H1 (cell line): Measurements from ENCODE around the gene CTNND2. TPM values are rescaled to one million over a fixed set of nuclear protein-coding genes. Genes with fewer than 3 reads are reported as not detected.

Experiments used
- CTCF ChIA-PET: fragments of 300-600 bp; sonication (Branson Sonifier 250); formaldehyde crosslinking; loops from one replicate; lab custom pipeline; 2021; ENCODE audit not compliant: partially characterized antibody; lab: Charles Lee
- POLR2A ChIA-PET: fragments of 300-600 bp; sonication (Branson Sonifier 250); formaldehyde crosslinking; loops from one replicate; lab custom pipeline; 2021; ENCODE audit warnings: inconsistent platforms; ENCODE audit not compliant: partially characterized antibody; lab: Charles Lee
- DNase-seq, 2 experiments: peaks; one replicate each; pipeline versions ENCODE4 v3.0.0 to v3.0.0-alpha.2; 2010 to 2022; ENCODE audit warnings: low spot score in 2 of 2, low read depth in 1 of 2, mixed read lengths in 1 of 2
- FAIRE-seq: peaks from 2 replicates; lab custom pipeline; 2011; peaks lifted over from hg19 to GRCh38; lab: Jason Lieb, UNC
- H2AFZ ChIP-seq: 2 replicates; pipeline ENCODE4 v1.8.1; 2012; ENCODE audit warnings: low read length, inconsistent platforms
- H2AK5ac ChIP-seq: 2 replicates; pipeline ENCODE4 v1.6.1; 2013; ENCODE audit warnings: low read depth, low read length
- H2BK120ac ChIP-seq: replicated peaks from 2 replicates; pipeline ENCODE3; 2013; ENCODE audit warnings: low read depth, low read length, inconsistent platforms
- H2BK12ac ChIP-seq: 2 replicates; pipeline ENCODE4 v1.6.1; 2013; ENCODE audit warnings: low read depth, low read length
- H2BK15ac ChIP-seq: 2 replicates; pipeline ENCODE4 v1.6.1; 2013; ENCODE audit warnings: low read length
- H2BK20ac ChIP-seq: 2 replicates; pipeline ENCODE4 v1.6.1; 2013; ENCODE audit warnings: low read length
- H2BK5ac ChIP-seq: 2 replicates; pipeline ENCODE4 v1.6.1; 2013; ENCODE audit warnings: low read depth, low read length
- H3K14ac ChIP-seq: 2 replicates; pipeline ENCODE4 v1.6.1; 2013; ENCODE audit warnings: inconsistent platforms; ENCODE audit not compliant: insufficient read length
- H3K18ac ChIP-seq: 2 replicates; pipeline ENCODE4 v1.6.1; 2013; ENCODE audit warnings: low read length; ENCODE audit errors: extremely low read depth
- H3K23ac ChIP-seq: 2 replicates; pipeline ENCODE4 v1.6.1; 2013; ENCODE audit warnings: inconsistent platforms; ENCODE audit not compliant: insufficient read length
- H3K23me2 ChIP-seq: 2 replicates; pipeline ENCODE4 v1.6.1; 2013; ENCODE audit warnings: low read depth, low read length
- H3K27ac ChIP-seq: 2 replicates; pipeline ENCODE4 v1.6.1; 2011; ENCODE audit warnings: low read depth, low read length, inconsistent platforms
- H3K27me3 ChIP-seq, 4 experiments: replicated peaks in 1 of 4; 1 replicate in 1 of 4; 2 replicates in 3 of 4; pipeline versions ENCODE4 v1.6.1 to v1.8.1; 2011 to 2013; ENCODE audit warnings: low read length in 3 of 4, mild to moderate bottlenecking in 3 of 4, inconsistent platforms in 2 of 4, mixed read lengths in 2 of 4, moderate library complexity in 1 of 4; ENCODE audit not compliant: control insufficient read depth in 3 of 4, insufficient read depth in 3 of 4; ENCODE audit errors: extremely low read depth in 1 of 4
- H3K36me3 ChIP-seq, 4 experiments: 2 replicates each; pipeline versions ENCODE4 v1.6.1 to v1.8.1; 2011 to 2013; ENCODE audit warnings: mild to moderate bottlenecking in 4 of 4, low read length in 3 of 4, moderate library complexity in 2 of 4, control low read depth in 1 of 4, inconsistent platforms in 1 of 4; ENCODE audit not compliant: insufficient read depth in 4 of 4, control insufficient read depth in 2 of 4
- H3K4ac ChIP-seq: replicated peaks from 2 replicates; pipeline ENCODE3; 2013; ENCODE audit warnings: low read length, low read depth, mixed read lengths, inconsistent platforms; ENCODE audit not compliant: insufficient read length
- H3K4me1 ChIP-seq, 4 experiments: replicated peaks in 1 of 4; 1 replicate in 1 of 4; 2 replicates in 3 of 4; pipeline versions ENCODE4 v1.6.1 to v1.8.1; 2011 to 2013; ENCODE audit warnings: low read length in 3 of 4, inconsistent platforms in 2 of 4, mixed read lengths in 1 of 4; ENCODE audit not compliant: insufficient read depth in 4 of 4, control insufficient read depth in 3 of 4
- H3K4me2 ChIP-seq, 2 experiments: 2 replicates each; pipeline versions ENCODE4 v1.6.1 to v1.8.1; 2011 to 2013; ENCODE audit warnings: low read depth in 2 of 2, low read length in 2 of 2, control low read depth in 1 of 2, inconsistent platforms in 1 of 2, mild to moderate bottlenecking in 1 of 2; ENCODE audit not compliant: insufficient read depth in 1 of 2
- H3K4me3 ChIP-seq, 4 experiments: fragments of 200-600, 300-600 bp in 1 of 4; sonication (generic), shearing (Covaris generic), sonication (Bioruptor Twin) in 1 of 4; 2 replicates each; pipeline versions ENCODE4 v1.5.1 to v1.8.1; 2011 to 2016; ENCODE audit warnings: low read length in 4 of 4, low read depth in 3 of 4, control low read depth in 2 of 4, inconsistent platforms in 2 of 4, mild to moderate bottlenecking in 2 of 4, mixed read lengths in 1 of 4, moderate library complexity in 1 of 4; ENCODE audit not compliant: insufficient read depth in 2 of 4; ENCODE audit errors: extremely low read depth in 1 of 4
- H3K56ac ChIP-seq: replicated peaks from 2 replicates; pipeline ENCODE3; 2013; ENCODE audit warnings: low read depth, mild to moderate bottlenecking, mixed read lengths, low read length, inconsistent platforms; ENCODE audit not compliant: insufficient read length
- H3K79me1 ChIP-seq: 2 replicates; pipeline ENCODE4 v1.6.1; 2013; ENCODE audit warnings: low read depth, low read length, control low read depth
- H3K79me2 ChIP-seq, 2 experiments: 2 replicates each; pipeline versions ENCODE4 v1.6.1 to v1.8.1; 2012 to 2013; ENCODE audit warnings: low read length in 2 of 2, mild to moderate bottlenecking in 2 of 2, inconsistent platforms in 1 of 2; ENCODE audit not compliant: insufficient read depth in 2 of 2, control insufficient read depth in 1 of 2
- H3K9ac ChIP-seq, 4 experiments: replicated peaks in 1 of 4; 1 replicate in 1 of 4; 2 replicates in 3 of 4; pipeline versions ENCODE4 v1.6.1 to v1.8.1; 2011 to 2013; ENCODE audit warnings: low read depth in 3 of 4, low read length in 3 of 4, control low read depth in 2 of 4, mild to moderate bottlenecking in 2 of 4, moderate library complexity in 2 of 4, inconsistent platforms in 1 of 4; ENCODE audit errors: extremely low read depth in 1 of 4
- H3K9me3 ChIP-seq, 2 experiments: 2 replicates each; pipeline versions ENCODE4 v1.6.1 to v1.8.1; 2012 to 2013; ENCODE audit warnings: mild to moderate bottlenecking in 2 of 2, moderate library complexity in 2 of 2, control low read depth in 1 of 2, inconsistent platforms in 1 of 2, low read depth in 1 of 2, low read length in 1 of 2, mixed read lengths in 1 of 2; ENCODE audit not compliant: insufficient read depth in 2 of 2
- H4K20me1 ChIP-seq, 2 experiments: replicated peaks in 1 of 2; 2 replicates each; pipeline versions ENCODE3 to v1.8.1; 2011 to 2013; ENCODE audit warnings: inconsistent platforms in 2 of 2, low read length in 2 of 2, mild to moderate bottlenecking in 1 of 2; ENCODE audit not compliant: insufficient read depth in 2 of 2, control insufficient read depth in 1 of 2
- H4K5ac ChIP-seq: 2 replicates; pipeline ENCODE4 v1.6.1; 2013; ENCODE audit warnings: low read length, low read depth, mixed read lengths, inconsistent platforms; ENCODE audit not compliant: insufficient read length
- H4K8ac ChIP-seq: 2 replicates; pipeline ENCODE4 v1.8.0; 2013; ENCODE audit warnings: mild to moderate bottlenecking, moderate library complexity, low read length, inconsistent platforms; ENCODE audit not compliant: insufficient read depth; ENCODE audit errors: extremely low read depth
- H4K91ac ChIP-seq: replicated peaks from 2 replicates; pipeline ENCODE3; 2013; ENCODE audit warnings: low read length, mixed read lengths, inconsistent platforms; ENCODE audit not compliant: insufficient read length
- BRCA1 ChIP-seq: IDR thresholded peaks from 2 replicates; pipeline ENCODE4 v1.6.1; 2012; ENCODE audit warnings: low read depth, low read length, improper control_type of control experiment
- CBX5 ChIP-seq: fragments of 300-800, 300-1000 bp; sonication (generic); IDR thresholded peaks from 2 replicates; pipeline ENCODE4 v1.7.1; 2016; ENCODE audit warnings: antibody characterized with exemption, low read length, low read depth
- CEBPB ChIP-seq: IDR thresholded peaks from 2 replicates; pipeline ENCODE4 v1.6.1; 2012; ENCODE audit warnings: low read depth, low read length
- CHD1 ChIP-seq: IDR thresholded peaks from 2 replicates; pipeline ENCODE4 v1.6.1; 2012; ENCODE audit warnings: low read depth, low read length, improper control_type of control experiment
- CHD2 ChIP-seq: IDR thresholded peaks from 2 replicates; pipeline ENCODE4 v1.6.1; 2012; ENCODE audit warnings: low read length, improper control_type of control experiment
- JUN ChIP-seq: IDR thresholded peaks from 2 replicates; pipeline ENCODE4 v1.6.1; 2011; ENCODE audit warnings: low read depth, mild to moderate bottlenecking, improper control_type of control experiment, low read length
- SP2 ChIP-seq: IDR thresholded peaks from 2 replicates; pipeline ENCODE4 v1.6.1; 2012; ENCODE audit warnings: mild to moderate bottlenecking, low read length, inconsistent platforms
- WGBS, 2 experiments: shearing (Covaris generic) in 1 of 2; methylation state at CpG; one replicate each; pipeline versions ENCODE4 v1.1.6 to v1.1.7; 2013 to 2015; ENCODE audit warnings: low lambda C conversion rate in 2 of 2, mixed read lengths in 2 of 2, inconsistent platforms in 1 of 2, low coverage in 1 of 2, missing lambda C conversion rate in 1 of 2; ENCODE audit not compliant: insufficient replicate concordance in 2 of 2, insufficient coverage in 1 of 2, insufficient read length in 1 of 2; ENCODE audit errors: extremely low coverage in 1 of 2, missing lambda C conversion rate in 1 of 2; 5-methylcytosine and 5-hydroxymethylcytosine counted together
- polyA plus RNA-seq, 7 experiments: library from polyadenylated mRNA; depleted of rRNA in 3 of 7; stranded (reverse) in 5 of 7; unstranded in 2 of 7; fragments of >200 nt in 5 of 7; fragments of 200-250 nt in 2 of 7; gene quantifications; 1 replicate in 5 of 7; 2 replicates in 1 of 7; 4 replicates in 1 of 7; pipeline versions ENCODE4 v1.2.1 to v1.2.3, GENCODE V29; 2011 to 2013; ENCODE audit warnings: missing spikeins in 2 of 7, mixed read lengths in 2 of 7
- total RNA-seq: library from RNA; stranded (reverse); fragmentation: NEBNext Ultra II Directional; extraction: Animal tissue kit (Norgen Biotek cat#: 25700); gene quantifications from 2 replicates; pipeline ENCODE4 v1.2.1, GENCODE V29; 2021
- TF ChIP-seq, protein P1 (sequence below): IDR thresholded peaks from 2 replicates; pipeline ENCODE4 v1.6.1; 2011; ENCODE audit warnings: low read depth, mild to moderate bottlenecking, low read length; ENCODE audit not compliant: insufficient read depth
- TF ChIP-seq, protein P2 (sequence below): IDR thresholded peaks from 2 replicates; pipeline ENCODE4 v1.6.1; 2012; ENCODE audit warnings: low read length, inconsistent platforms

The CTNND2 gene
- total and polyA plus RNA-seq, 2 of the 8 experiments (the other 6 are each of a cell fraction or from before 2014, with no cell fraction given) = 7.4 to 14.2 TPM

DNA sequence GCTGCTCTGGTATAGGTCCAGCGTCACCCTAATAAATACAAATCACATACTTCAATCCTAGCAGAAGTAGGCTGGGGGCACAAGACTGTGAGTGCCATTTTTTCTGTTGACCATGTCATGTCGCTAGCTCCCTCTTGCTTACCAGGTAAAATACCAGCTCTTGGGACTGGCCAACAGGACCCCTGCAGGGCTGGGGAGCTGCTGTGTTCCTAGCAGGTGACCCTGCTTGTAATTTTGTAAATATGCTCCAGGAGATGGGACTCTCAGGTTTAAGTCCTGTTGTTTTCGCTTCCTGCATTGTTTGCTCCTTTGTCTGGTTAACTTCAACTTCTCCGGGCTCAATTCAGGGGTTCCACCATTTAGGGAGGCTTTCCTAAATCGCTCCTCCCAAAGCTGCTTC is 856.6 kb downstream of the CTNND2 start:
- no peak overlapping the region for H3K56ac ChIP-seq
- no peak overlapping the region for H4K91ac ChIP-seq
- H2BK5ac ChIP-seq = no peak overlapping the region
- no peak overlapping the region for H2AK5ac ChIP-seq
- no peak overlapping the region for H3K18ac ChIP-seq
- no peak overlapping the region for H4K5ac ChIP-seq
- no peak overlapping the region for H3K9ac ChIP-seq
- H4K20me1 ChIP-seq = no peaks in the 10 kb centered on the region
- no peak overlapping the region for H3K14ac ChIP-seq
- no peak overlapping the region for H3K27ac ChIP-seq
- CTCF ChIA-PET = interaction anchor here (0.6 to 3.1 kb wide), 11 partner anchors 8 to 532 kb away, joined by 3 to 17 read pairs (median 3); no protein-coding TSS in a partner anchor
- H2BK20ac ChIP-seq = no peak overlapping the region
- H3K79me2 ChIP-seq = no peaks in the 10 kb centered on the region
- no peak overlapping the region for H3K4ac ChIP-seq
- no peak overlapping the region for H3K4me3 ChIP-seq
- H2BK12ac ChIP-seq = no peak overlapping the region
- H3K4me2 ChIP-seq = no peak overlapping the region
- no peak overlapping the region for H2BK15ac ChIP-seq
- H2AFZ ChIP-seq = no peak overlapping the region
- H4K8ac ChIP-seq = no peak overlapping the region
- TF ChIP-seq CHD1 (no peak), CHD2 (no peak), JUN (no peak), BRCA1 (no peak), SP2 (no peak), CEBPB (no peak), CBX5 (no peak)
- TF ChIP-seq, protein P1, sequence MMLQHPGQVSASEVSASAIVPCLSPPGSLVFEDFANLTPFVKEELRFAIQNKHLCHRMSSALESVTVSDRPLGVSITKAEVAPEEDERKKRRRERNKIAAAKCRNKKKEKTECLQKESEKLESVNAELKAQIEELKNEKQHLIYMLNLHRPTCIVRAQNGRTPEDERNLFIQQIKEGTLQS = no peak
- TF ChIP-seq, protein P2, sequence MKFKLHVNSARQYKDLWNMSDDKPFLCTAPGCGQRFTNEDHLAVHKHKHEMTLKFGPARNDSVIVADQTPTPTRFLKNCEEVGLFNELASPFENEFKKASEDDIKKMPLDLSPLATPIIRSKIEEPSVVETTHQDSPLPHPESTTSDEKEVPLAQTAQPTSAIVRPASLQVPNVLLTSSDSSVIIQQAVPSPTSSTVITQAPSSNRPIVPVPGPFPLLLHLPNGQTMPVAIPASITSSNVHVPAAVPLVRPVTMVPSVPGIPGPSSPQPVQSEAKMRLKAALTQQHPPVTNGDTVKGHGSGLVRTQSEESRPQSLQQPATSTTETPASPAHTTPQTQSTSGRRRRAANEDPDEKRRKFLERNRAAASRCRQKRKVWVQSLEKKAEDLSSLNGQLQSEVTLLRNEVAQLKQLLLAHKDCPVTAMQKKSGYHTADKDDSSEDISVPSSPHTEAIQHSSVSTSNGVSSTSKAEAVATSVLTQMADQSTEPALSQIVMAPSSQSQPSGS = no peak
- POLR2A ChIA-PET = no interaction called here
- H2BK120ac ChIP-seq = no peak overlapping the region
- H3K27me3 ChIP-seq = no peaks in the 10 kb centered on the region
- no peaks in the 10 kb centered on the region; the same call in 1 of the 2 replicates for H3K79me1 ChIP-seq
- no peaks in the 10 kb centered on the region for H3K36me3 ChIP-seq
- no peak overlapping the region for H3K23ac ChIP-seq
- whole genome bisulfite sequencing, 2 experiments = 89% methylated on average over 5 of the region's 5 CpGs; no CpG with 5 or more reads in 1 of the 2 experiments
- DNase-seq (no peak), FAIRE-seq (no peak)
- no peaks in the 10 kb centered on the region for H3K9me3 ChIP-seq
- peaks cover 0 to 3% (median 0%) of the 10 kb centered on the region in 4 experiments; a peak in 1 of 7 replicates for H3K4me1 ChIP-seq
- H3K23me2 ChIP-seq = no peaks in the 10 kb centered on the region
